GM10266 (cell line): Measurements from ENCODE around the gene CCDC87.

Source experiments
- DNase-seq: peaks from one replicate; pipeline ENCODE4 v3.0.0; 2012; ENCODE audit errors: extremely low spot score
- TF ChIP-seq, protein P1 (sequence below): IDR thresholded peaks from 2 replicates; pipeline ENCODE4 v1.5.1; 2012; ENCODE audit warnings: mild to moderate bottlenecking, low read depth; ENCODE audit not compliant: control insufficient read depth, insufficient read depth; ENCODE audit errors: missing control alignments

The CCDC87 gene

DNA sequence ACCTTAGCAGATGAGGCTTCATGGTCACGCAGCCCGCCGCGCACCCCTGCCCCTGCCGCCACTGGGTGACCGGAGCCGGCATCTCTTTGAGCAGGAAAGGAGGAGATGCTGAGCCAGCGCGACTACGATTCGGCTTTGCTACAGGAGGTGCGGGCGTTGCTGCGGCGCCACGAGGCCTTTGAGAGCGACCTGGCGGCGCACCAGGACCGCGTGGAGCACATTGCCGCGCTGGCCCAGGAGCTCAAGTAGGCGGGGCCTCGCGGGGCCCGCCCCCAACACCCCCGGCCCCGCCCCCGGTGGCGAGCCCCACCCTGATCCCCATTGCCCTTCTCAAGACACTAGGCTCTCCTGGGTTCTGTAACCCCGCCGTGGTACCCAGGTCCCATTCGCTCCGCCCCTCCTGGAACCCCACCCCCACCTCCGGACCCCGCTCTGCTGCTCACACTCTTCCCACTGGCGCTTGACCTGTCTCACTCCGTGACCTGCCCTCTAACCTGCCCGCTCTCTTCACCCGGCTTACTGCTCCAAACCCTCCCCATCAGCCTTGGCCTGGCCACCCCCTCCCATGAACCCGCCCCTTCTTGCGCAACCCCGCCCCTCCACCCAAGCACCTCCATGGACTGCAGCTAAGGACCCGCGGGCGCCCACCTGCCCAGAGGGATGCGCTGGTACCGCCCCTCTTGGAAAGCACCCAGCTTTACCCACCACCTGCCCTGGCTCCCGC lies 33.6 kb downstream of the CCDC87 start:
- peak; percentile 45 for DNase-seq
- TF ChIP-seq, protein P1, sequence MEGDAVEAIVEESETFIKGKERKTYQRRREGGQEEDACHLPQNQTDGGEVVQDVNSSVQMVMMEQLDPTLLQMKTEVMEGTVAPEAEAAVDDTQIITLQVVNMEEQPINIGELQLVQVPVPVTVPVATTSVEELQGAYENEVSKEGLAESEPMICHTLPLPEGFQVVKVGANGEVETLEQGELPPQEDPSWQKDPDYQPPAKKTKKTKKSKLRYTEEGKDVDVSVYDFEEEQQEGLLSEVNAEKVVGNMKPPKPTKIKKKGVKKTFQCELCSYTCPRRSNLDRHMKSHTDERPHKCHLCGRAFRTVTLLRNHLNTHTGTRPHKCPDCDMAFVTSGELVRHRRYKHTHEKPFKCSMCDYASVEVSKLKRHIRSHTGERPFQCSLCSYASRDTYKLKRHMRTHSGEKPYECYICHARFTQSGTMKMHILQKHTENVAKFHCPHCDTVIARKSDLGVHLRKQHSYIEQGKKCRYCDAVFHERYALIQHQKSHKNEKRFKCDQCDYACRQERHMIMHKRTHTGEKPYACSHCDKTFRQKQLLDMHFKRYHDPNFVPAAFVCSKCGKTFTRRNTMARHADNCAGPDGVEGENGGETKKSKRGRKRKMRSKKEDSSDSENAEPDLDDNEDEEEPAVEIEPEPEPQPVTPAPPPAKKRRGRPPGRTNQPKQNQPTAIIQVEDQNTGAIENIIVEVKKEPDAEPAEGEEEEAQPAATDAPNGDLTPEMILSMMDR = no peak

DNA sequence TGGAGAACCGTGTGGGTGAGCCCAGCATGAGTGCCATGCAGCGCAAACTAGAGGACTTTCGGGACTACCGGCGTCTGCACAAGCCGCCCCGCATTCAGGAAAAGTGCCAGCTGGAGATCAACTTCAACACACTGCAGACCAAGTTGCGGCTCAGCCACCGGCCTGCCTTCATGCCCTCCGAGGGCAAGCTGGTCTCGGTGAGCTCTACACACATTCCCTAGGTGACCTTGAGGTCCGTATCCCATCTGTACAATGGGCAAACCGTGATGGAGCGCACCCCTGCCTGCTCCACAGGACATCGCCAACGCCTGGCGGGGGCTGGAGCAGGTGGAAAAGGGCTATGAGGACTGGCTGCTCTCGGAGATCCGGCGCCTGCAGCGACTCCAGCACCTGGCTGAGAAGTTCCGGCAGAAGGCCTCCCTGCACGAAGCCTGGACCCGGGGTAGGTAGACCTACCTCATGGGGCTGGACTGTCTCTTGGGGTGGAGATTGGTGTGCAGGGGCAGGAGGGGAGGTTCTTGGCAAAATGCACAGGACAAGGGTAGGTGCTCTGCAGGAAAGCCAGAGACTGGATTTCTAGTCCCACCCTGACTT lies 35.0 kb downstream of the CCDC87 start:
- TF ChIP-seq, protein P1 = no peak

DNA sequence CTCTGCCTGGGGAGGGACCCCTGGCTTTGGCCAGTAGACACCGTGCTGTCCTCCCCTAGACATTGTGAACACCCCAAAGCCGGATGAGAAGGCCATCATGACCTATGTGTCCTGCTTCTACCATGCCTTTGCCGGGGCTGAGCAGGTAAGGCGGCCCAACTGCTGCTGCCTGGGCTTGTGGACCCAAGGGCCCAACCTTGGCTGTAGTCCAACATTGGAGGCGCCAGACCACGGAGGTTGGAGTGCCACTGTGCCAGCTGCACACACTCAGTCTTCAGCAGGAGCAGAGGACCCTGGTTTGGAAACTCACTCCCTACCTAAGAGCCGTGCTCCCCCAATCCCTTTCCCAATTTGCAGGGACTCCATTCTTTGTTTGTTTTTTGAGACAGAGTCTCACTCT lies 36.8 kb downstream of the CCDC87 start:
- no peak for DNase-seq
- TF ChIP-seq, protein P1 = no peak

More for the DNA sequence above, 35.0 kb downstream of the CCDC87 start:
- DNase-seq = no peak

DNA sequence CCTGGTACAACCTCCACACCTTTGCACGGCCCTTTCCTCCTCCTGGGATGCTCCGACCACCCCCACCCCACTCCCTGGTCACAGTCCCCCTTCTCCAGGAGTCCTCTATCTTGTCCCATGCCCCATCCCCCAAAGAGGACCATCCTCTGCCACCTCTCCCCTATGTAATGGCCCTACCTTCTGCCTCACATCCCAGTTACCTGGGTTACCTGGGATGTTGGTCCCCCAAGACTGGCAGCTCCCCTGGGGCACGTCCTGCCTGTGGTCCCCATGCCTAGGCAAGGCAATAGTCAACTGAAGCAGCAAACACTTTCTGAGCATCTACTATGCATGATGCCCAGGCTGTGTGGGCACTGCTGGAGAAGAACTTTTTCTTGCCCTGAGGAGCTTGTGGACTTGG lies 37.4 kb downstream of the CCDC87 start:
- DNase-seq = no peak
- TF ChIP-seq, protein P1 = no peak

DNA sequence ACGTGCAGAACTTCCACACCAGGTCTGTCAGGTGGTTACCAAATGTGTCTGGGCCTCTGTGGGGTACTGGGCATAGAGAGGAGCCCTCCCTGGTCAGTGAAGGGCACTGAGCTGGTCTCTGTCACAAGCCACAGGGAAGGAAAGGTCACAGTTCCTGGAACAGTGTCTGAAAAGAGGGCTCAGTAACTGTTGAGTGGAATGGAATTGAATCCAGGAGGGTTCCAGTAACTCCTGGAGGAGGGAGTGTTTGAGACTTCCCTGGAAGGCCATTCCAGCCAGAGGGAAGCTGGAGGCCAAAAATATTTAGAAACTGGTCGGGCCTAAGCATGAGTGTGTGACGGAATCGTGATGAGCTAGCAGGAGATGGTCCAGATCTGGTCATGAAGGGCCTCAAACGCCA lies 38.3 kb downstream of the CCDC87 start:
- TF ChIP-seq, protein P1 = no peak
- no peak for DNase-seq

DNA sequence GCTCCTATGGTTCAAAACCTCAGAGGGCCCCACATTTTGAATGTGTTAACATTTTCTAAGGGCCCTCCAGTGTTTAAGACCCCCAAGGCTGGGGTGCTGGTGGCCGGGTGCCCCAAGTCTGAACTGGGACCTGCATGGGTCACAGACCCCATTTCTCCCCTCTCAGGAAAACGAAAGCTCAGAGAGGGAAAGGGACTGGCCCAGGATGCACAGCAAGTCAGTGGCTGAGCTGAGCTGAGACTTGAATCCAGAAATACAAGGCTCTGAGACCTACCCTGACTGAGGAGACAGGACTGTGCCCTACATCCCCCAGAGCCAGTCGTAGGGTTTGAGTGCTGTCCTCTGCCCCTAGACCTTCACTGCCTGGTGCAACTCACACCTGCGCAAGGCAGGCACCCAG lies 42.0 kb downstream of the CCDC87 start:
- TF ChIP-seq, protein P1 = no peak
- DNase-seq = no peak

DNA sequence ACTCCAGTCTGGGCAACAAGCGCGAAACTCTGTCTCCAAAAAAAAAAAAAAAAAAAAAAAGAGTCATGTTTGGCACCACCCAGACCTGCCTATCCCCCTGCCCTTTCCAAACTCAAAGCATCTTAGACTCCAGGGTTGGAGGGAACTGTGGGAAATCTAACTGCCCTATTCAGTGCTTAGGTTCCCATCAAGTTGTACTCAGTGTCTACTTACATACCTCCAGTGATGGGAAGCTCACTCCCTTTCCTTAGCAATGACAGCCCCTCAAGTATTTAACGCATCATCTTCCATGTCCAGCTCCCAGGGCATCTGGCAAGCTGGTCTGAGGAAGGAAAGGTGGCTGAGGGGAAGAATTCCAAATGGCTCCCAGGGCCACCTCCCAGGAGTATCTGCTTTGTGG lies 43.2 kb downstream of the CCDC87 start:
- TF ChIP-seq, protein P1 = no peak
- no peak for DNase-seq
